Left kidney (tissue), 2 donors: ENCODE results near the gene EVPL. TPM values are rescaled to one million over a fixed set of nuclear protein-coding genes. Genes with fewer than 3 reads are reported as not detected.

Experiments
- DNase-seq: peaks from one replicate; pipeline ENCODE4 v3.0.0-alpha.2; 2013
- polyA plus RNA-seq: library from polyadenylated mRNA; unstranded; fragments of 120-200 nt; gene quantifications from one replicate; pipeline ENCODE4 v1.2.1, GENCODE V29; 2013; ENCODE audit not compliant: insufficient read length

Gene EVPL
- polyA plus RNA-seq, 1 donor = 19.8 TPM

DNA sequence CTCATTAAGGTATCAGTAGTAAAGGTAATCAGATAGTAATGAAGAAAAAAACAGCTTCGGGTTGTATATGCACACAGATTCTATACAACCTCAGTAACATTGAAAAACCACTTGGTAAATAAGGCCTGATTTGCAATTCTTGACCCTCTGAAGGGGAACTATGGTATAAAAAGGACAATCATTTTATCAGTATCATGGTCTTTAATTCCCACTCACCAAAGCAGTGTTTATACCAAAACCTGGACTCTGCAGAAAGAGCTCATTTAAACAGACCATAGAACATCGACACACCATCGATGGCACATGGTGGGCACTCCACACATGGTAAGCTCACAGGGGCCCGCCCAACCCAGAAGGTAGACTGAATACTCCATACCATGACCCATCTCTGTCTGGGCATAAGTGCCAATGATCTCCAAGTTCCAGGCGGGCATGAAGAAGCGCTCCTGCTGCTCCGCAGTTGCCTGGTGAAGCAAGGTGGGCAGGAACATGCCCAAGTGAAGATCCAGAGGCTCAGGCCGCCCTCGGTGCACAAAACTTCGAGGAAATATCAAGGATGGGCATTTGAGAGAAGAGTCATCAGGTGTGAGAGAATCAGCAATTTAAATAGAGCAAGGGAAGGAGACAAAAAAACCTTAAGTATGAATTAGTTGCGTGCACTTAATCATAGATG is 67.1 kb downstream of the EVPL start:
- DNase-seq = no peak

DNA sequence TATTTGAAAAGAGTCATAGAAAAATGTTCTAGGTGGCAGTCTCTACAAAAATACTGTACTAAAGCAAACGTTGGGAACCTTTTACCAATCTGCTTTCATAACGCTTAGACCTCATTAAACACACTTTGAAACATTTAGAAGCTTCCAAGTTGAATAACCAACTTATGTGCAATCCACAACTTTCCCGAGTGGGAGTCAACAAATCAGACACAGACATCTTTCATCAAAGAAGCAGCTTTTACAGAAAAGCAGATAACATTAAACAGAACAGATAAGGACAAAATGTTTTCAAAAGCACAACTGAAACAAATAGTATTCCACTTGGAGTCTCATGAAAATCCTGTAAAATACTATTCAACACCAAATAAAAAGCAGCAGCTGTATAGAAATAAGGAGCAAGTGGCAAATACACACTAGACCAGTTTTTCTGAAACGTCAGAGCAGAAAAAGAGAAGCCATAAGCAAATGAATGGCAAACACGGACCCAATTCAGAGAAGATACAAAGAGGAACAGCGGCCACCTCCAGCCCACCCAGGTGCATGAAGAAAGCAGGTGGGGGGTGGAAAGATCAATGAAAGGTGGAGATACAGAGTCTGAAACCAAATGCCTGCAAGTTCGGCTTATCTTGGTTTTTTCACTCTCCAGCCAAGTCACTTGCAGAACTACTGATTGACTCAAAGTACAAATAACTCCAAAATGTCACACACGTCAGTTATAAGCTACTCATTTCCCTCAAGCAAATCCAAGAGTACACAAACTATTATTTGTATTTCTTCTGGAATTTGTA is 67.9 kb downstream of the EVPL start:
- no peak for DNase-seq

Other genes starting within 250 kb of the EVPL start
- gene UNK, start 242.5 kb downstream of the EVPL start, polyA plus RNA-seq = 50.3 TPM
- gene UNC13D, start 182.9 kb downstream of the EVPL start, polyA plus RNA-seq = 5.4 TPM
- 75.9 TPM for gene WBP2, start 172.0 kb downstream of the EVPL start, polyA plus RNA-seq
- gene TRIM47, start 148.7 kb downstream of the EVPL start, polyA plus RNA-seq = 4.7 TPM
- gene TRIM65, start 130.4 kb downstream of the EVPL start, polyA plus RNA-seq = 14.1 TPM
- gene MRPL38, start 122.4 kb downstream of the EVPL start, polyA plus RNA-seq = 74.8 TPM
- gene FBF1, start 86.3 kb downstream of the EVPL start, polyA plus RNA-seq = 12.2 TPM
- gene ACOX1, start 48.1 kb downstream of the EVPL start, polyA plus RNA-seq = 39.0 TPM
- gene TEN1, start 48.1 kb downstream of the EVPL start, polyA plus RNA-seq = 24.7 TPM
- gene CDK3, start 26.5 kb downstream of the EVPL start, polyA plus RNA-seq = 19.0 TPM
- gene SRP68, start 45.2 kb upstream of the EVPL start, polyA plus RNA-seq = 105 TPM
- gene GALR2, start 47.5 kb upstream of the EVPL start, polyA plus RNA-seq = 0.17 TPM
- gene ZACN, start 51.9 kb upstream of the EVPL start, polyA plus RNA-seq = 14.2 TPM
- gene EXOC7, start 76.5 kb upstream of the EVPL start, polyA plus RNA-seq = 178 TPM
- 15.5 TPM for gene FOXJ1, start 113.9 kb upstream of the EVPL start, polyA plus RNA-seq
- gene RNF157, start 213.2 kb upstream of the EVPL start, polyA plus RNA-seq = 28.7 TPM
- gene UBALD2, start 238.0 kb upstream of the EVPL start, polyA plus RNA-seq = 23.1 TPM